GF-D8 (cell line): ENCODE data around the gene NMB.
"Not testable (repeated sequence)": the region's sequence is repeated elsewhere in the genome, so short reads cannot be mapped to it uniquely, and the experiment has no call there.

Experiments
- DNase-seq: peaks from one replicate; lab custom pipeline; 2025; lab: John Stamatoyannopoulos, UW

The NMB gene

GRCh38 chr15:84654689-84655453 is 3.1 kb downstream of the NMB start:
- peak; percentile 74 for DNase-seq

GRCh38 chr15:84653910-84654688 is 3.9 kb downstream of the NMB start, which contains the start of gene WDR73:
Gene WDR73, minus strand, starts transcription at chr15:84654283. Its CDS starts 9 bp downstream, at chr15:84654274.
- DNase-seq = peak; percentile 74

GRCh38 chr15:84653584-84653909 is 4.5 kb downstream of the NMB start:
- DNase-seq = no peak

GRCh38 chr15:84649706-84650105 is 8.3 kb downstream of the NMB start:
- DNase-seq = no peak

- no peak for DNase-seq
Observed at GRCh38 chr15:84648539-84648938, 9.5 kb downstream of the NMB start.

- no peak for DNase-seq
Observed at GRCh38 chr15:84647726-84648125, 10.3 kb downstream of the NMB start.

- DNase-seq = no peak
Observed at GRCh38 chr15:84645997-84646396, 12.0 kb downstream of the NMB start.

GRCh38 chr15:84645496-84645895 is 12.5 kb downstream of the NMB start:
- no peak for DNase-seq

- no peak for DNase-seq
Observed at GRCh38 chr15:84643838-84644237, 14.2 kb downstream of the NMB start.

- not testable (repeated sequence) for DNase-seq
Observed at GRCh38 chr15:84642640-84643039, 15.4 kb downstream of the NMB start.

GRCh38 chr15:84641871-84642270 is 16.1 kb downstream of the NMB start:
- not testable (repeated sequence) for DNase-seq

- DNase-seq = no peak
Observed at GRCh38 chr15:84638103-84638502, 19.9 kb downstream of the NMB start.

- DNase-seq = no peak
Observed at GRCh38 chr15:84634228-84634837, 23.7 kb downstream of the NMB start.

- peak; percentile 47 for DNase-seq
Observed at GRCh38 chr15:84633311-84634227, 24.4 kb downstream of the NMB start.

- no peak for DNase-seq
Observed at GRCh38 chr15:84631706-84632272, 26.2 kb downstream of the NMB start.

- DNase-seq = no peak
Observed at GRCh38 chr15:84629033-84629432, 29.0 kb downstream of the NMB start.

- no peak for DNase-seq
Observed at GRCh38 chr15:84625123-84625522, 32.9 kb downstream of the NMB start.

GRCh38 chr15:84624359-84624758 is 33.6 kb downstream of the NMB start:
- DNase-seq = no peak

- DNase-seq = no peak
Observed at GRCh38 chr15:84621358-84621979, 36.5 kb downstream of the NMB start.

GRCh38 chr15:84620626-84621025 is 37.4 kb downstream of the NMB start:
- DNase-seq = no peak

GRCh38 chr15:84616235-84616634 is 41.8 kb downstream of the NMB start:
- DNase-seq = peak; percentile 8
